ENCODE data around the gene ASF1A.
A peak's percentile ranks its signal among the peaks of the same experiment; 100 is the strongest.

The ASF1A gene

DNA sequence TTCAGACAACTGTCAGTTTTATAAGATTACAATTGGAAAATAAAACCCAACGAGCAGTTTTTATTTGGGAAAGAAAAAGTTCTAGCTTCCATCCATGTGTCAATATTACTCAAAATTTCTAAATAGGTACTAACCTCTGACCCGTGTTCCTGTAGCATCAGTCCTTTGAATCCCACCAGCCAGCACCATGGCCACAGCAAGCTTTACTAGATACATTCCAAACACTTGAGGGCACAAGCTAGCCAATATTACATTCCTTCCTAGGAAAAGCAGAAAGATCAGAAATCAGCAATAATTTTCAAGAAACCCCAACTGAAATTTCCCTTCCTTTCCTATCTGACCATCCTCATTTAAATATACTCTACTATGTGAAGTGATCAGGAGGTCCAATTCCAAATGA, 19.2 kb downstream of the ASF1A start:
- DNase-seq (ENCODE audit: low spot score) = no peak

DNA sequence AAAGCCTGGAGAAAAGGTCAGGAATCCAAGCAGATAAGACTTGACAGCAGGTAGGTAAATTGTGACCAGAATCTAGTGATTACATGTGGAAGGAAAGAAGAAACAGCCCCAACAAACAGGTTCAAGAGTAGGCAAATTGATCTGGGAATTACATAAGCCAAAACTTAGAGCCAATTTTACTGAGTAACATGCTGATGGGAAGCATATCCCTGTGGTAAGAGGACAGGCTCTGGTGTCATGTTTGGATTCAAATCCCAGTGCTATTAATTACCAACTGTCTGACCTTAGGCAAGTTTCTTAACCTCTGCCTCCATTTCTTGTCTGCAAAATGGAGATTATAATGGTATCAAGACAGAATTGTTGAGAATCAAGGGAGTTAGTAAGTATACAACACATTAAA, 20.6 kb downstream of the ASF1A start:
- DNase-seq (ENCODE audit: low spot score) = no peak

DNA sequence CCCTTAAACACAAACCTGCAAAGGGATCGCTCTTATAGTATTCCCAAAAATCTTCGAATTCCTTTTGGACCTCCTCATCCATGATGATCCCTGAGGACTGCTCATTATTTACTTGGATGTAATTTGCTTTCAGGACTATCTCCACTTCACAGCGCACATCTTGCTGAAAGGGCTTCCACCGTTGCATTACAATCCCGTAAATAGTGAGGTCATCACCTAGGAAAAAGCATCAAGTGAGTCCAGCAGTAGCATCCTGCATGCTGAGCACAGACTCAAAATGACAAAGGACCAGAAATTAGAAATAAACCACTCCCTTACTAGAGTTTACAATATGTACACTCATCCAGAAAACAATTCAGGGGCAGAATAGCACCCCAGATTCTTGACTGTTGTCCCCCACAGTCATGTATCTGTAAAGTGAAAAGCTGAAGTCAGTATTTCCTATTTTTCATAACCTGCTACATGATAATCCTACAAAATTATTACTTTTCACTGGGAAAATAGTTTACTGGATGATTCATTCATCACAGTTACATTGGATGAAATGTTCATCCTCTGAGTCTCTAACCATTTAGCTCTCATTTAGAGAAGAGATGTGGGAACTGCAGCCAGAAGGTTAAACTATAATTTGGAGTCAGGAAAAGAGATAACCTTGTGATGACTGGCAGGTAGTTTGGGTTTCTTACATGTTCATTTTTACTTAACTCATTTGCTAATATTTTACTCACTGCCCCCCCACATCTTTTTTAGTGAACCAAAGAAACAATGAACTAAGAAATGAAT, 23.8 kb downstream of the ASF1A start:
- no peak for DNase-seq (ENCODE audit: low spot score)

DNA sequence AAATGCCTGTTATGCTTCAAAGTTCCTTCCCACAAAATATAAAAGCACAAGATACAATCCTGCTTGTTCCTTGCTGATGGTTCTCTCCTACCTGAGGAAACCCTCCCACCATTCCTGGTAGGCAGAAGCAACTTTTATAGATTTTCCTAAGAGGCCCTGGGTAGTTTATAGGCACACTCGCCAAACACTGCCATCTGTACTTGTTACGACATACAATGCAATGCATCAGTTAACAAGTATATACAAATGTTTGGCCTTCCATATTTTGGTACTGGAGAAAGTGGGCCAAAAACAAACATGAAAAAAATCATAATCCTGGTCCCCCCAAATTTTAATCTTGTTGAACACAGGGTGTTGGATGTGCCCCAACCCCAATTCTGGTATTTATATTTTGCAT, 24.4 kb downstream of the ASF1A start:
- DNase-seq (ENCODE audit: low spot score) = no peak

DNA sequence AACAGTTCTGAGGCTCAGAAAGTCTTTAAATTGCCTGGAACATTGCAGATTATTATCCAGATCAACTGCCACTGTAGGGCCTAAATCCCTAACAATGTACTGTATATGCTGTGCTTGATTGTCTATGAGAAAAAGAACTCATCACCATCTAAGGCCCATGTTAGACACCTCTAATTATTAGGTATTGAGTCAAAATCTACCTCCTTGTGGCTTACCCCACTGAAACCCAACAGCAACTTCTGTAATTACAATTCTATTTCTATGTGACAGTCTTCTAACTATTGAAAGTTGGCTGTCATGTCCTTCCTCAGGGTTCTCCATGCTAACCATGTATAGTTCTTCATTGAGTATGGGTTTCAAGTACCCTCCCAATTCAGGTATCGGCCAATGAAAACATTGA, 27.1 kb downstream of the ASF1A start:
- DNase-seq (ENCODE audit: low spot score) = no peak

DNA sequence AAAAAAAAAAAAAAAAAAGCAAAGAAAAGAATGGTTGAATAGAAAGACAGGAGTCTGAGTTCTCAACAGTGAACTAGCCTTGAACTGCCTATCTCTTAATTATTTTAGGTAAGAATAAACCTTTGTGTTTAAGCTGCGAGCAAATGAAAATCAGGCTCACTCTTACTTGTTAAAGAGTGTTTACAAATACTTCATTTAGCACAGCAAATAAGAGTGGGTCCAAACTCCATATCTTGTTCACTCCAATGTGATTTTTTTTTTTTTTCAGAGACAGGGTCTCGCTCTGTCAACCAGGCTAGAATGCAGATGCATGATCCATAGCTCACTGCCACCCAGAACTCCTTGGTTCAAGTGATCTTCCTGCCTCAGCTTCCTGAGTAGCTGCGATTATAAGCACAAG, 29.1 kb downstream of the ASF1A start:
- no peak for DNase-seq (ENCODE audit: low spot score)

DNA sequence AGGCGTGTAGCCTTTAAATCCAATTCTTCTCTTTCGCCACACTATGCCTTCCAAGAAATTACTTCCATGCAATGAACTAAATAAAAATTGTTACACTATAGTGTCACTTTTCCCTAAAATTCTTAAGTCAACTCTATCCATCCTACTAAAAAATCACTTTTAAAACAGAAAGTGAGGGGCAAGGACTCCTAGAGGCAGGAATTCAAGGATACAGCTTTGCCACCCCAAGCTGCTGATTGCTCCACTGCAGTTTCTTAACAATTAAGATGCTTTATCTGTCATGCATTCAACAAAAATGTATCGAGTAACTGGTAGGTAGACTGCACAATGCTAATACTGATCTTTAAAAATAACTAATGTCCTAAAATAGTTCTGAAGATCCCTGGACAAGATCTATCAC, 36.7 kb downstream of the ASF1A start:
- DNase-seq (ENCODE audit: low spot score) = no peak

DNA sequence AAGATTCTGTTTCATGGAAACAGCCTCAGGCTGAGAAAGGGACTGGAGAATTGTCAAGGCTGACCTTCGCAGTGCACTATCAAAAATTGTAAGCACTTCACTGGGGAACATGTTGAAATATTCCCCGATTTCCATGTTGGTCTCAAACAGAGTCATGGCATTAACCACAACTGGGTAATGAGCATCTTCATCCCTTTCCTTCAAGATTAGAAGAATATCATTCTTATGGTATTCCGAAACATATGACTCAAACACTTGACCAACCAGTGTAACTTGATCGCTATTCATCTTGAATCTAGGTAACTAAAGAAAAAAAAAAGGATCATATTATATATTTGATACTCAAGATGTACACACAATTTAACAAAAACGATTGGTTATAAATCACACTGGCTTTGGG, 37.5 kb downstream of the ASF1A start:
- DNase-seq (ENCODE audit: low spot score) = no peak

DNA sequence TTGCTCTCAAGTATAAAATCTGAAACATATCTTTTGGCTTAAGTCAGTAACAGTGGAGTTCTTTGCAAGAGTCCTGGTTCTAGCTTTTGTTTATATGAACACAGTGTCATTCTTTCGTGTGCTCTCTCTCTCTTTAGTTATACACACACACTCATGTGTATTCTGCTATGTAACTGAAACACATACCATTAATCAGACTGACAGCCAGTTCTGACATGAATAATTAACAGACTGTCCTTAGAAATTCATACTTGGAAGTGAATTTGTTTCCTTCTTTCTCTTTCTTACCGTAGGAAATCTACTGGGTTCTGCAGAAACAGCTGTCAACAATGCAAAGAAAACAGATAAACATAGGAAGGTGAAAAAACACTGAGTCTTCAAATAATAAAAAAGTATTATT, 38.5 kb downstream of the ASF1A start:
- no peak for DNase-seq (ENCODE audit: low spot score)

DNA sequence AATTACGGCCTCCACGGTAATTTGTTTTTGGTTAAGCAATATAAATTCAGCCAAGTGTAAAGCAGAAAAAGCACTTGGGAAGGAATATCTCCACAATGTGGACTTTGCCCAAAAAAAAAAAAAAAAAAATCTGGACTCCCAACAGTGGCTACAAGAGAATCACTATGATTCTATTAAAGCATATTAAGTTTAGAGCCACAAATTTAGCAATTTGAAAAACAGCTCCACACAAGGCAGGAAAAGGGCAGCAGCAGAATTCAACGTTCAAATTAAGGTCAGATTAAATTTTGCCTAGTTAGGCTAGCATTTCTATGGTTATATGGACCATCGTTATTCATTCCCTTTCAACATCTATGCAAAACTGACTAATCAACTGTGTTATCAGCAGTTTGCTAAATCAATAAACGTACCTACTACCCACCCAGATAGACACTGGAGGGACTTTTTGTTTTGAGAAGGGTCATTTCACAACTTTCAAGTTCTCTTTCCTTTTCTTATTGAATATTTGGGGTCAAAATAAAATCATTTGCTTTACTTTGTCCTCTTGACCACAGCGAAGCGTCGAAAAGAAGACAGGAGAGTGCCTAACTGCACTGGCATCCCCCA, 40.0 kb downstream of the ASF1A start:
- no peak for DNase-seq (ENCODE audit: low spot score)

DNA sequence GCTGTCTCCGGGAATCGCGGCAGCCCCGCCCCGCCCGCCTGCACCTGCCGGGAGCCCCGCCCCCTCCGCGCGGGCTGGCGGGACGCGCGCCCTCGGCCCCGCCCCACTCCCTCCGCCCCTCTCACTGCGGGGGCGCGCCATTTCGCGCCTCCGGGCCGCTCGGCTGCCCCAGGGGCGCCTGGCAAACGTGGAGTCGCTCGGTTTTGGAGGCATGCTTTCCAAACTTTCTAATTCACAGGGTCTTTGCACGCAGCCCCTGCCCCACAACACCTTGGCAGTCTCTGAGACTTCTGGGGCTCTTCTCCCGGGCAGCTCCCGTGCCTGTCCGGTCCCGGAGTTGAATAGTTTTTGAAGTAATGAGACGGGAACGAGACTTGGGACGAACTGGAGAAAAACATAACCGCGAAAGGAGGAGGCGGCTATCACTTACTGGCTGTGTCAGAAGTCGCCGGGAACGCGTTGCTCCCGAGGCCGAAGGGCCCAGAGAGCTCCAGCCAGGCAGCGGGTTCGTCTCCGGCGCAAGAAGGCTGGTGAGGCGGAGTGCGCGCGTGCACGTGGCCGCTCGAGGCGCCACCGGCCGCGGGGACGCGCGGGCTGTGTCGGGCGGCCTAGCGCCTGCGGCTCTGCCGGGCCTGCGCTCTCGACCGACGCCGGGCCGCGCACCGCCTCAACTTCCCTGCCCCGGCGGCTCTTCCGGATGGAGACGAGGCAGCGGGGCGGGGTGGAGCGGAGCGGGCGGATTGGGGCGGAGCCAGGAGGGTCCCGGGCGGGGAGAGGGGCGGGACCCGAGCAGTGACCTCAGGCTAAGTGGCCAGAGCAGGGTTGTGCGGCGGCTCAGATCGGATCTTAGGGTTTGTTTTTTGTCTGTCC, 40.7 kb downstream of the ASF1A start, which contains the start of gene MCM9:
Gene MCM9 (minus strand): TSS at position 699 of the 870 bp plus-strand sequence. CDS start 3,436 bp downstream, outside the sequence.
- peak; percentile 94 for DNase-seq (ENCODE audit: low spot score)

DNA sequence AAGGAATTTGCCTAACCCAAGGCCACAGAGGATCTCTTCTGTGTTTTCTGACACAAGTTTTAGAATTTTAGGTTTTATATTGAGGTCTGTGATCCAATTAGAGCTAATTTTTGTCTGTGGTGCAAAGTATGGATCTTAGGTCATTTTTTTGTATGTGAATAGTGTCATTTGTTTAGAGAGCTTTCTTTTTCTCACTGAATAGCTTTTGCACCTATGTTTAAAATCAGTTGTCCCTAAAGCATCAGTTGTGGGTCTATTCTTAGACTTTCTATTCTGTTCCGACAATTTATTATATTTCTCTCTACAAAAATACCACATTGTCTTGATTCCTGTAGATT, 41.3 kb downstream of the ASF1A start:
- no peak for DNase-seq (ENCODE audit: low spot score)

DNA sequence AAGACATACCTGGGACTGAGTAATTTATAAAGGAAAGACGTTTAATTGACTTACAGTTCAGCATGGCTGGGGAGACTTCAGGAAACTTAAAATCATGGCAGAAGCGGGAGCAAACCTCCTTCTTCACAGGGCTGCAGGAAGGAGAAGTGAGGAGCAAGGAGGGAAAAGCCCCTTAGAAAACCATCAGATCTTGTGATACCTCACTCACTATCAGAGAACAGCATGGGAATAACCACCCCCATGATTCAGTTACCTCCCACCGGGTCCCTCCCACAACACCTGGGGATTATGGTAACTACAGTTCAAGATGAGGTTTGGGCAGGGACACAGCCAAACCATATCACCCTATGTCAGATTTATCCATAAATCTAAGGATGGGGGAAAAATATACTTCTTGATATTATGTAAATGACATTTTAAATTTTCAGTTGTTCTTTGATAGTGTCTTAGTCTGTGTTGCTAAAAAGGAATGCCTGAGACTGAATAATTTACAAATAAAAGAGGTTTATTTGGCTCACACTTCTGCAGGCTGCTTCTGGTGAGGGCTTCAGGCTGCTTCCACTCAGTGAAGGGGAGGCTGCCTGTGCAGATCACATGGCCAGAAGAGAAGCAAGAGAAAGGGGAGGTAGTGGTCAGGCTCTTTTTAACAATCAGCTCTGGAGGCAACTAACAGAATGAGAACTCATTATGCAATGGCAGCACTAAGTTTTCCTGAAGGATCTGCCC, 42.2 kb downstream of the ASF1A start:
- no peak for DNase-seq (ENCODE audit: low spot score)

DNA sequence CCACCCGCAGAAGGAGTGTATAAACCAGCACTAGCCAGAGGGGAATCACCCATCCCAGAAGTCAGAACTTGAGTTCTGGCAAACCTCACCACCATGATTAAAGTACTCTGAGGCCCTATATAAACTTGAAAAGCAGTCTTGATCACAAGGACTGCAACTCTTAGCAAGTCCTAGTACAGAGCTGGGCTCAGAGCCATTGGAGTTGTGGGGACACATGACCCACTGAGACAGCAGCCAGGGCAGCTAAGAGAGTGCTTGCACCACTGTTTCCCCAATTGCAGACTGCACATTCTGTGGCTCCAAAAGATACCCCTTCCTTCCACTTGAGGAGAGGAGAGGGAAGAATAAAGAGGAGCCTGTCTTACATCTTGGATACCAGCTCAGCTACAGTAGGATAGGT, 45.7 kb downstream of the ASF1A start:
- DNase-seq (ENCODE audit: low spot score) = no peak

DNA sequence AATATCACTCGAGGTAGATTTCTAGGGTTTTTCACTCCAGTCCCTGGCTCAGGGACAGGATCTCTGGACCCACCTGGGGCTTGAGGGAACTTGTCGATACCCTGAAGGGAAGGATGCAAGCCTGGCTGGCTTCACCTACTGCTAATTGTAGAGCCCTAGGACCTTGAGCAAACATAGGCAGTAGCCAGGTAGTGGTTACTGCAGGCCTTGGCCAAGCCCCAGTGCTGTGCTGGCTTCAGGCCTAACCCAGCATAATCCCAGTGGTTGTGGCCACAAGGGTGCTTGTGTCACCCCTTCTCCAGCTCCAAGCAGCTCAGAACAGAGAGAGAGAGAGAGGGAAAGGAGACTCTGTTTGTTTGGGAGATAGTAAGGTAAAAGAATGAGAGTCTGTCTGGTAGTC, 46.8 kb downstream of the ASF1A start:
- no peak for DNase-seq (ENCODE audit: low spot score)

DNA sequence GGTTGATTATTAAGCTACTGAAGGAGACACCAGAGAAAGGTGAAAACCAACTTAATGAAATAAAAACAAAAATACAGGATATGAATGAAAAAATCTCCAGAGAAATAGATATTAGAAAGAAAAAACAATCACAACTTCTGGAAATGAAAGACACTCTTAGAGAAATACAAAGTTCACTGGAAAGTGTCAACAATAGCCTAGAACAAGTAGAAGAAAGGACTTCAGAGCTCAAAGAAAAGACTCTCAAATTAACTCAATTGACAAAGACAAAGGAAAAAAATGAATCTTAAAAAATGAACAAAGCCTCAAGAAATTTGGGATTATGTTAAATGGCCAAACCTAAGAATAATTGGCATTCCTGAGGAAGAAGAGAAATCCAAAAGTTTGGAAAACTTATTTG, 51.3 kb downstream of the ASF1A start:
- no peak for DNase-seq (ENCODE audit: low spot score)

DNA sequence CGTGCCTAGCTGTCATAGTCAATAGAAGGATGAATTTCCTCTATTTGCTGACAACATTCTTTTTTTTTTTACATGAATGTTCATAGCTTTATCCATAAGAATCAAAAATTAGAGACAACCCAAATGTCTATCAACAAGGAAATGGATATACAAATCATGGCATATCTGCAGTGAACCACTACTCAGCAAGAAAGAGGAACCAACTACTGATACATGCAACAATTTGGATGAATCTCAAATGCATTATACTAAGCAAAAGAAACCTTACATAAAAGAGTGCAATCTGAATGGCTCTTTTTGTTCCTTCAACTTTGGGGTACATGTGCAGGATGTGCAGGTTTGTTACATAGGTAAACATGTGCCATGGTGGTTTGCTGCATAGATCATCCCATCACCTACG, 58.7 kb downstream of the ASF1A start:
- no peak for DNase-seq (ENCODE audit: low spot score)

DNA sequence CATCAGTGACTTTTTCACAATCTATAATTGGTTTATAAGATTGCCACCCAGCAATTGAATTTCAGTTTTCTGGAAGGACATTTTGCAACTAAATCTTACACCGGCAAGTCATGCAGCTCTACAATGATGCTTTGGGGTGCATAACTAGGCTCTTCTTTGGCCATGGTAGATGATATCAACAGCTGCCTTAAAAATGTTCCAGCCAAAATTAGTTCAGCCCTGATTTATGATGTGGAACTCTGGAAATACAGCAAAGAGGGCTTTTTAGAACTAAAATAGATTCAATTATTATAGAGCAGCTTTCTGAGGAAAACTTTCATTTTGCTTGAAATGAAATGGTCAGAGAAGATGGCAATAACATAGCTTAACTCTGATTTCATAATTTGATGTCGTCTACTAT, 59.4 kb downstream of the ASF1A start:
- DNase-seq (ENCODE audit: low spot score) = no peak
